Activated CD8-positive, alpha-beta memory T cell treated with anti-CD3 and anti-CD28 coated beads for 48 hours (primary cell): ENCODE data around the gene SECTM1.

Source experiments
- DNase-seq, 3 experiments: peaks; one replicate each; pipeline ENCODE4 v3.0.0-alpha.2; 2020; ENCODE audit warnings: low read depth in 2 of 3, low spot score in 2 of 3

The SECTM1 gene

GRCh38 chr17:82316651-82317393 is 16.7 kb downstream of the SECTM1 start:
- no peak for DNase-seq

- no peak for DNase-seq
Measured at GRCh38 chr17:82315703-82316358, 17.7 kb downstream of the SECTM1 start.

- no peak for DNase-seq
Measured at GRCh38 chr17:82314727-82315605, 18.6 kb downstream of the SECTM1 start.

- no peak for DNase-seq
Measured at GRCh38 chr17:82314012-82314726, 19.4 kb downstream of the SECTM1 start.

- DNase-seq, result no peak
Measured at GRCh38 chr17:82313195-82314011, 20.2 kb downstream of the SECTM1 start.

- no peak for DNase-seq
Measured at GRCh38 chr17:82311971-82312370, 21.6 kb downstream of the SECTM1 start.

GRCh38 chr17:82310877-82311276 is 22.7 kb downstream of the SECTM1 start:
- no peak for DNase-seq

- no peak for DNase-seq
Measured at GRCh38 chr17:82309656-82310570, 23.7 kb downstream of the SECTM1 start.

- DNase-seq, result no peak
Measured at GRCh38 chr17:82305727-82306300, 27.8 kb downstream of the SECTM1 start.

GRCh38 chr17:82304826-82305726 is 28.5 kb downstream of the SECTM1 start:
- DNase-seq, result no peak

- no peak for DNase-seq
Measured at GRCh38 chr17:82303944-82304808, 29.4 kb downstream of the SECTM1 start.

GRCh38 chr17:82302991-82303943 is 30.3 kb downstream of the SECTM1 start:
- DNase-seq, result no peak

GRCh38 chr17:82302568-82302963 is 31.0 kb downstream of the SECTM1 start:
- no peak for DNase-seq

- DNase-seq, result no peak
Measured at GRCh38 chr17:82301916-82302567, 31.5 kb downstream of the SECTM1 start.

- no peak for DNase-seq
Measured at GRCh38 chr17:82301300-82301915, 32.2 kb downstream of the SECTM1 start.
